ENCODE data around the gene CPNE2. TPM values are rescaled to one million over a fixed set of nuclear protein-coding genes. Genes with fewer than 3 reads are reported as not detected.

Gene CPNE2
- total and polyA plus RNA-seq, 10 of the 15 experiments (the other 5 are each of a cell fraction or from before 2014, with no cell fraction given) = 3.1 to 22.1 (median 9.9) TPM

DNA sequence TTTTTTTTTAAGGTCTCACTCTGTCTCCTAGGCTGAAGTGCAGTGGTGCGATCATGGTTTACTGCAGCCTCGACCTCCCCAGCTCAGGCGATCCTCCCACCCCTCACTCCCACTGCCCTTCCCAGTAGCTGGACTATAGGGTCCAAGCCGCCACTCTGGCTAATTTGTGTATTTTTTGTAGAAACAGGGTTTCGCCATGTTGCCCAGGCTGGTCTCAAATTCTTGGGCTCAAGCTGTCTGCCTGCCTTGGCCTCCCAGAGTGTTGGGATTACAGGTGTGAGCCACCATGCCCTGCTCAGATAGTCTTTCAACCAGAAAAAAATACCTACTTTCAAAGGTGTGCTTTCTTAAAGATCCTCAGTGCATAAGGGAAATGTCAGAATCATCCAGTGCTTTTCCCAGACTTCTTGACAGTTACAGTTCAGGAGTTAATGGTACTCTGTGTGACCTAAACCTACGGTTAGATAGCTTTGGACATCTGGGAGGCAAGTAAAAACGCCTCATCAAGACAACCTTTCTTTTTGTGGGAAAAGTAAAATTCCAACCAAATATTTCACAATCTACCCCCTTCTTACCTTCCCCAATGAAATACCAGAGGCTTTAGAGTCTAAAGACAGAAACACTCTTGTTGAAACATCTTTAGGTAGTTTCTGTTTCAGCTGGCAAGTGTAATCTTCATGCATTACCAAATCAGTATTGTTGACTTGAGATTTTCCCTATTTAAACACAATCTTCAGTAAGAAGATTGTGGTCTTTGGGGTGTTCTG lies 100.5 kb downstream of the CPNE2 start:
- POLR2A ChIA-PET = interaction anchor here (0.6 to 1.5 kb wide), 6 partner anchors 13 to 434 kb away, joined by 3 to 7 read pairs (median 4); no protein-coding TSS in a partner anchor
- SMC1A ChIA-PET (ENCODE audit: uncharacterized antibody, unreplicated experiment) = interaction anchor here (0.6 to 1.7 kb wide), 5 partner anchors 8 to 226 kb away, joined by 3 to 4 read pairs (median 3); no protein-coding TSS in a partner anchor
- TF ChIP-seq, protein P1, sequence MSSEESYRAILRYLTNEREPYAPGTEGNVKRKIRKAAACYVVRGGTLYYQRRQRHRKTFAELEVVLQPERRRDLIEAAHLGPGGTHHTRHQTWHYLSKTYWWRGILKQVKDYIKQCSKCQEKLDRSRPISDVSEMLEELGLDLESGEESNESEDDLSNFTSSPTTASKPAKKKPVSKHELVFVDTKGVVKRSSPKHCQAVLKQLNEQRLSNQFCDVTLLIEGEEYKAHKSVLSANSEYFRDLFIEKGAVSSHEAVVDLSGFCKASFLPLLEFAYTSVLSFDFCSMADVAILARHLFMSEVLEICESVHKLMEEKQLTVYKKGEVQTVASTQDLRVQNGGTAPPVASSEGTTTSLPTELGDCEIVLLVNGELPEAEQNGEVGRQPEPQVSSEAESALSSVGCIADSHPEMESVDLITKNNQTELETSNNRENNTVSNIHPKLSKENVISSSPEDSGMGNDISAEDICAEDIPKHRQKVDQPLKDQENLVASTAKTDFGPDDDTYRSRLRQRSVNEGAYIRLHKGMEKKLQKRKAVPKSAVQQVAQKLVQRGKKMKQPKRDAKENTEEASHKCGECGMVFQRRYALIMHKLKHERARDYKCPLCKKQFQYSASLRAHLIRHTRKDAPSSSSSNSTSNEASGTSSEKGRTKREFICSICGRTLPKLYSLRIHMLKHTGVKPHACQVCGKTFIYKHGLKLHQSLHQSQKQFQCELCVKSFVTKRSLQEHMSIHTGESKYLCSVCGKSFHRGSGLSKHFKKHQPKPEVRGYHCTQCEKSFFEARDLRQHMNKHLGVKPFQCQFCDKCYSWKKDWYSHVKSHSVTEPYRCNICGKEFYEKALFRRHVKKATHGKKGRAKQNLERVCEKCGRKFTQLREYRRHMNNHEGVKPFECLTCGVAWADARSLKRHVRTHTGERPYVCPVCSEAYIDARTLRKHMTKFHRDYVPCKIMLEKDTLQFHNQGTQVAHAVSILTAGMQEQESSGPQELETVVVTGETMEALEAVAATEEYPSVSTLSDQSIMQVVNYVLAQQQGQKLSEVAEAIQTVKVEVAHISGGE (CRISPR knock-in tag; IDR thresholded peaks at IDR 0.05) = no peak
- TF ChIP-seq NFYA (IDR thresholded peaks at IDR 0.05; ENCODE audit: borderline replicate concordance, low read depth, low read length) = no peak
- no peak for TF ChIP-seq EGR1 (IDR thresholded peaks at IDR 0.05; ENCODE audit: borderline replicate concordance in 1 of 2, low read depth in 2 of 2, low read length in 2 of 2)
- TF ChIP-seq SMAD5 (IDR thresholded peaks at IDR 0.05; ENCODE audit: low read depth) = no peak
- TF ChIP-seq TCF3 (IDR thresholded peaks at IDR 0.05; ENCODE audit: borderline replicate concordance, insufficient read depth, low read depth, low read length) = no peak
- no peak for TF ChIP-seq SRF (IDR thresholded peaks at IDR 0.05; ENCODE audit: low read depth in 2 of 2, low read length in 2 of 2)
- no peak for TF ChIP-seq DPF2 (IDR thresholded peaks at IDR 0.05)
- TF ChIP-seq, protein P2, sequence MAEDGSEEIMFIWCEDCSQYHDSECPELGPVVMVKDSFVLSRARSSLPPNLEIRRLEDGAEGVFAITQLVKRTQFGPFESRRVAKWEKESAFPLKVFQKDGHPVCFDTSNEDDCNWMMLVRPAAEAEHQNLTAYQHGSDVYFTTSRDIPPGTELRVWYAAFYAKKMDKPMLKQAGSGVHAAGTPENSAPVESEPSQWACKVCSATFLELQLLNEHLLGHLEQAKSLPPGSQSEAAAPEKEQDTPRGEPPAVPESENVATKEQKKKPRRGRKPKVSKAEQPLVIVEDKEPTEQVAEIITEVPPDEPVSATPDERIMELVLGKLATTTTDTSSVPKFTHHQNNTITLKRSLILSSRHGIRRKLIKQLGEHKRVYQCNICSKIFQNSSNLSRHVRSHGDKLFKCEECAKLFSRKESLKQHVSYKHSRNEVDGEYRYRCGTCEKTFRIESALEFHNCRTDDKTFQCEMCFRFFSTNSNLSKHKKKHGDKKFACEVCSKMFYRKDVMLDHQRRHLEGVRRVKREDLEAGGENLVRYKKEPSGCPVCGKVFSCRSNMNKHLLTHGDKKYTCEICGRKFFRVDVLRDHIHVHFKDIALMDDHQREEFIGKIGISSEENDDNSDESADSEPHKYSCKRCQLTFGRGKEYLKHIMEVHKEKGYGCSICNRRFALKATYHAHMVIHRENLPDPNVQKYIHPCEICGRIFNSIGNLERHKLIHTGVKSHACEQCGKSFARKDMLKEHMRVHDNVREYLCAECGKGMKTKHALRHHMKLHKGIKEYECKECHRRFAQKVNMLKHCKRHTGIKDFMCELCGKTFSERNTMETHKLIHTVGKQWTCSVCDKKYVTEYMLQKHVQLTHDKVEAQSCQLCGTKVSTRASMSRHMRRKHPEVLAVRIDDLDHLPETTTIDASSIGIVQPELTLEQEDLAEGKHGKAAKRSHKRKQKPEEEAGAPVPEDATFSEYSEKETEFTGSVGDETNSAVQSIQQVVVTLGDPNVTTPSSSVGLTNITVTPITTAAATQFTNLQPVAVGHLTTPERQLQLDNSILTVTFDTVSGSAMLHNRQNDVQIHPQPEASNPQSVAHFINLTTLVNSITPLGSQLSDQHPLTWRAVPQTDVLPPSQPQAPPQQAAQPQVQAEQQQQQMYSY (CRISPR knock-in tag; IDR thresholded peaks at IDR 0.05) = no peak
- TF ChIP-seq MXI1 (IDR thresholded peaks at IDR 0.05; ENCODE audit: low read depth, low read length) = no peak
- no peak for TF ChIP-seq HDAC6 (IDR thresholded peaks at IDR 0.05; ENCODE audit: unreplicated experiment)
- no peak overlapping the region for H2AFZ ChIP-seq (ENCODE audit: control insufficient read depth, low read depth, low read length)
- H3K4me1 ChIP-seq (ENCODE audit: control insufficient read depth, insufficient read depth, low read length) = peaks cover 13% of the 10 kb centered on the region
- H3K4me2 ChIP-seq (ENCODE audit: control insufficient read depth, insufficient read depth) = peak overlapping the region; percentile 72
- H3K9ac ChIP-seq (ENCODE audit: control insufficient read depth, insufficient read depth, low read length) = no peak overlapping the region; the same call in 1 of the 2 replicates
- no peaks in the 10 kb centered on the region for H3K9me3 ChIP-seq (replicated peaks; ENCODE audit: control insufficient read depth, insufficient read depth, low read length)
- in situ Hi-C loops (cut with MboI) (no loop called here), intact Hi-C loops (cut with micrococcal nuclease; ENCODE audit: unreplicated experiment) (no loop called here)
- H3K27ac ChIP-seq (ENCODE audit: control insufficient read depth, insufficient read depth) = peak overlapping the region; percentile 35
- DNase-seq (ENCODE audit: low read depth, low spot score) (no peak), ATAC-seq (peak; percentile 72), FAIRE-seq (no peak)
- H4K20me1 ChIP-seq (ENCODE audit: control insufficient read depth, insufficient read depth) = no peaks in the 10 kb centered on the region
- RAD21 ChIA-PET (ENCODE audit: unreplicated experiment) = interaction anchor here (0.8 to 1.4 kb wide), 2 partner anchors 74 to 96 kb away, joined by 3 to 4 read pairs; no protein-coding TSS in a partner anchor
- H3K27me3 ChIP-seq (replicated peaks in 1 of 2; ENCODE audit: control insufficient read depth in 2 of 2, insufficient read depth in 2 of 2, low read length in 1 of 2) = no peaks in the 10 kb centered on the region
- peaks cover 84% of the 10 kb centered on the region for H3K79me2 ChIP-seq (ENCODE audit: control insufficient read depth, insufficient read depth, low read length)
- no peaks in the 10 kb centered on the region for H3K36me3 ChIP-seq (ENCODE audit: control insufficient read depth in 2 of 2, insufficient read depth in 2 of 2, low read length in 1 of 2)
- no TSS peak for BruUV-seq (replicated peaks)
- peak overlapping the region; percentile 20; the same call in 1 of the 2 replicates for H3K4me3 ChIP-seq
- WGBS (ENCODE audit: insufficient coverage, insufficient replicate concordance, low lambda C conversion rate, missing lambda C conversion rate) = 61% methylated on average over 7 of the region's 7 CpGs
- CTCF ChIA-PET = interaction anchor here (0.6 to 1.4 kb wide), 5 partner anchors 86 to 229 kb away, joined by 3 to 4 read pairs (median 3); no protein-coding TSS in a partner anchor
